ENCODE data around the gene CNPY3. TPM values are rescaled to one million over a fixed set of nuclear protein-coding genes. Genes with fewer than 3 reads are reported as not detected.

CNPY3 gene
- total RNA-seq, 3 donors from 2014 or later = 27.5 to 37.9 (median 33.1) TPM

DNA sequence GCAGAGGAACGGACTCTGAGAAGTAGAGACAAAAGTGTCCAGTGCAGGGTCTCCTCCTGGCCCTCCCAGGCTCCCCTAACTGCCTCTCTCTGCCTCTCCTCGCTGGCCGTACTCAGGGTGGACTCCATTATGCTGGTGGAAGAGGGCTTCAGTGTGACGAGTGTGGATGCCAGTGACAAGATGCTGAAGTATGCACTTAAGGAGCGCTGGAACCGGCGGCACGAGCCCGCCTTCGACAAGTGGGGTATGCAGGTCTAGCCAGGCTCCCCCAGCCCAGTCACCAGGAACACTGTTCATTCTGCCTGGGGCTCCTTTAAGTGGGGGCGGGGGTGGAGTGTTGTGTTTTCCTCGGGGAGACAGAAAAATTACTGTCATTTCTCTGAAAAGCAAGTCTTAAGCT lies 32.8 kb downstream of the CNPY3 start:
- no peak for TF ChIP-seq POLR2A (IDR thresholded peaks at IDR 0.05)
- TF ChIP-seq POLR2AphosphoS5 (IDR thresholded peaks at IDR 0.05) = no peak
- TF ChIP-seq, protein P1, sequence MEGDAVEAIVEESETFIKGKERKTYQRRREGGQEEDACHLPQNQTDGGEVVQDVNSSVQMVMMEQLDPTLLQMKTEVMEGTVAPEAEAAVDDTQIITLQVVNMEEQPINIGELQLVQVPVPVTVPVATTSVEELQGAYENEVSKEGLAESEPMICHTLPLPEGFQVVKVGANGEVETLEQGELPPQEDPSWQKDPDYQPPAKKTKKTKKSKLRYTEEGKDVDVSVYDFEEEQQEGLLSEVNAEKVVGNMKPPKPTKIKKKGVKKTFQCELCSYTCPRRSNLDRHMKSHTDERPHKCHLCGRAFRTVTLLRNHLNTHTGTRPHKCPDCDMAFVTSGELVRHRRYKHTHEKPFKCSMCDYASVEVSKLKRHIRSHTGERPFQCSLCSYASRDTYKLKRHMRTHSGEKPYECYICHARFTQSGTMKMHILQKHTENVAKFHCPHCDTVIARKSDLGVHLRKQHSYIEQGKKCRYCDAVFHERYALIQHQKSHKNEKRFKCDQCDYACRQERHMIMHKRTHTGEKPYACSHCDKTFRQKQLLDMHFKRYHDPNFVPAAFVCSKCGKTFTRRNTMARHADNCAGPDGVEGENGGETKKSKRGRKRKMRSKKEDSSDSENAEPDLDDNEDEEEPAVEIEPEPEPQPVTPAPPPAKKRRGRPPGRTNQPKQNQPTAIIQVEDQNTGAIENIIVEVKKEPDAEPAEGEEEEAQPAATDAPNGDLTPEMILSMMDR (IDR thresholded peaks at IDR 0.05) = no peak
- no peak for DNase-seq (ENCODE audit: low spot score in 2 of 2)
- Histone ChIP-seq H3K4me1 (no peaks in the 10 kb centered on the region), H3K27me3 (no peaks in the 10 kb centered on the region), H3K36me3 (no peaks in the 10 kb centered on the region), H3K4me3 (no peak overlapping the region), H3K9me3 (no peaks in the 10 kb centered on the region), H3K27ac (no peak overlapping the region)
- intact Hi-C loops (cut with DNase I; ENCODE audit: low total_unique reads) = no loop called here

DNA sequence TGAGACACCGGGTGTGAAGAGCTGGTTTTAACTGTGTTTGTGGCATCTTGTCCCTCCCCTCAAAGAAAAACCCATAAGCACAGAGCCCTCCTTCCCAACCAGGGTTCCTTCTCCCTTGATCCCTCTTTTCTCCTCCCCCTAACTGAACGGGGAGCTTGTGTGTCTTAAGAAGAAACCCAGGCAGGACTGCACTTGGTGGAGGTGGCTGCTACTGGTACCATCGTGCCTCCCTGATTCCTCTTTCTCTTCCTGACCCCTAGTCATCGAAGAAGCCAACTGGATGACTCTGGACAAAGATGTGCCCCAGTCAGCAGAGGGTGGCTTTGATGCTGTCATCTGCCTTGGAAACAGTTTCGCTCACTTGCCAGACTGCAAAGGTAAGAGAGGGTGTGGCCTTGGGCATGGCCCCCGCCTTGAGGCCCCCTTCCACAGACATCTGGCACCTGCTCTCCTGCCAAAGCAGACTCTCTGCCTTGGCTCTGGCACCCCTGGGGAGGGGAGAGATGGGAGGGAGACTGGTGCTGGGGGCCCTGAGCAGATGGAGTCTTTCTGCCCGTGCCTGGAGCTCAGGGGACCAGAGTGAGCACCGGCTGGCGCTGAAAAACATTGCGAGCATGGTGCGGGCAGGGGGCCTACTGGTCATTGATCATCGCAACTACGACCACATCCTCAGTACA lies 33.4 kb downstream of the CNPY3 start:
- H3K36me3 ChIP-seq = no peaks in the 10 kb centered on the region
- no peak overlapping the region for H3K4me3 ChIP-seq
- intact Hi-C loops (cut with DNase I; ENCODE audit: low total_unique reads) = no loop called here
- H3K27ac ChIP-seq = no peak overlapping the region
- no peaks in the 10 kb centered on the region for H3K27me3 ChIP-seq
- no peaks in the 10 kb centered on the region for H3K4me1 ChIP-seq
- no peaks in the 10 kb centered on the region for H3K9me3 ChIP-seq
- TF ChIP-seq, protein P1 (IDR thresholded peaks at IDR 0.05) = no peak
- TF ChIP-seq POLR2AphosphoS5 (IDR thresholded peaks at IDR 0.05) (no peak), POLR2A (IDR thresholded peaks at IDR 0.05) (no peak)
- DNase-seq (ENCODE audit: low spot score in 2 of 2) = no peak

DNA sequence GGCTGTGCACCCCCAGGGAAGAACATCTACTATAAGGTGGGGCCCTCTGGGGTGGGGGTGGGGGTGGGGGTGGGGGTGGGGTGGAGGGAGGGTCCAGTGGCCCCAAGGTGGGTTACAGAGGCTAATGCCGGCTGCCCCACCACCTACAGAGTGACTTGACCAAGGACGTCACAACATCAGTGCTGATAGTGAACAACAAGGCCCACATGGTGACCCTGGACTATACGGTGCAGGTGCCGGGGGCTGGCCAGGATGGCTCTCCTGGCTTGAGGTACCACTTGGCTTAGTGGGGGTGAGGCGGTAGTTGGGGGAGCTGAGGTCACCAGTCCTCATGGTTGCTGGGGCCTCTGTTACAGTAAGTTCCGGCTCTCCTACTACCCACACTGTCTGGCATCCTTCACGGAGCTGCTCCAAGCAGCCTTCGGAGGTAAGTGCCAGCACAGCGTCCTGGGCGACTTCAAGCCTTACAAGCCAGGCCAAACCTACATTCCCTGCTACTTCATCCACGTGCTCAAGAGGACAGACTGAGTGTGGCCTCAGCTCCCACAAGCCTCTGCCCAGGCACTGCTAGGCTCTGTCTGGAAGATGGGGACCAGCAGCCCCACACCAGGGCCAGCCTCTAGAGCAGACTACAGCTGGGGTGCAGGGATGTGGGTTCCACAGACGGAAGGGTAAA lies 34.0 kb downstream of the CNPY3 start:
- DNase-seq (ENCODE audit: low spot score in 2 of 2) = no peak
- no peaks in the 10 kb centered on the region for H3K36me3 ChIP-seq
- H3K27ac ChIP-seq = no peak overlapping the region
- no peak overlapping the region for H3K4me3 ChIP-seq
- intact Hi-C loops (cut with DNase I; ENCODE audit: low total_unique reads) = no loop called here
- TF ChIP-seq POLR2AphosphoS5 (IDR thresholded peaks at IDR 0.05) = no peak
- TF ChIP-seq, protein P1 (IDR thresholded peaks at IDR 0.05) = no peak
- TF ChIP-seq POLR2A (IDR thresholded peaks at IDR 0.05) = no peak
- no peaks in the 10 kb centered on the region for H3K27me3 ChIP-seq
- no peaks in the 10 kb centered on the region for H3K9me3 ChIP-seq
- no peaks in the 10 kb centered on the region for H3K4me1 ChIP-seq

DNA sequence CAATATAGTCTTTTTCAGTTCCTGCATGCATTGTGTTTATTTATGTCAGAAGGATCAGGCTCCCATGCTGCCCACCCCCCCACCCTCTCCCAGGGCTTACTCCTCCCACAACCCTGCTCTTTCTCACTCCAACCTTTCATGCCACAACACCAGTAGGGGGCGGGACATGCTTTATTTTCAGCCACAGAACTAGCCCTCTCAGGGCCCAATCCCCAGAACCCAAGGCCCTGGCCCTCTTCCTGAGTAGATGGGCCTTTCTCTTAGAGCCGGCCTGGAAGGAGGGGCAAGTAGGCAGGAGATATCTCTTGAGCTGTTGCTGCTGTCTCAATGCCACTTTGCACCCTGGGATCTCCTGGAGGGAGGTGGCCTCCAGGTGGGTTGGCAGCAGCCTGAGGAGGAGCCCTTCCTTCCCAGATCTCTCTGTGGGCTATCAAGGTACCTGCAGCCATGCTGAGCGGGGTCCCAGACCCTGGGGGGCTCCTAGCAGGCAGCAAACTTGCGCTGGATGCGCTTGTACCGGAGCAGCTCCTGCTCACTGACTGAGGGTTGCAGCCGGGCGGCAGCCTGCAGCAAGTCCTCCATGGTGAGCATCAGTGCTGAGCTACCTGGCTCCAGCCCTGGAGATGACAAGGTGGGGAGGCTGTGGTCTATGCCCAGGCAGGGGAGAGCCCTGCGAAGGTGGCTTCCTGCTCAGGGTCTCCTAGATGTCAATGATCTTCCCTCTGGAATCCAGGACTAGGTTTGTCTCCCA lies 34.8 kb downstream of the CNPY3 start:
- TF ChIP-seq POLR2AphosphoS5 (IDR thresholded peaks at IDR 0.05) (no peak), POLR2A (IDR thresholded peaks at IDR 0.05) (no peak)
- TF ChIP-seq, protein P1 (IDR thresholded peaks at IDR 0.05) = no peak
- DNase-seq (ENCODE audit: low spot score in 2 of 2) = no peak
- Histone ChIP-seq H3K4me1 (no peaks in the 10 kb centered on the region), H3K4me3 (no peak overlapping the region), H3K27me3 (no peaks in the 10 kb centered on the region), H3K27ac (no peak overlapping the region), H3K9me3 (no peaks in the 10 kb centered on the region), H3K36me3 (no peaks in the 10 kb centered on the region)
- intact Hi-C loops (cut with DNase I; ENCODE audit: low total_unique reads) = no loop called here

DNA sequence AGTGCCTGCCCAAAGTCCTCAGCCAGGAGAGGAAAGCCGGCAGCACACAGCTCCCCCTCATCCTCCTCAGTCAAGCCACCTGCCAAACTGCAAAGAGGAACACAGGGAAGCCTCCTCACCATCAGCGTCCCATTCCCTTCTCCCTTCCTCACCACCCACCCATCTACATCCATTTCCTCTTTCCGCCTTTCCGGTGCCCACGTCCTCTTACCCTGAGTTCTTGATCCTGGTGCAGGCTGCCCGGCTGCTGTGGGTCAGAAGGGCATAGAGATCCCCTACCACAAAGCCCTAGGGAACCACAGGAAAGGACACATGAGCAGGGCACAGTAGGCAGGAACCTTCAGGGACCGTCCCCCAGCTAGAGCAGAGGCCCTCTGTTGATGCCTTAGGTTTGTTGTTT lies 37.3 kb downstream of the CNPY3 start:
- Histone ChIP-seq H3K9me3 (no peaks in the 10 kb centered on the region), H3K27me3 (no peaks in the 10 kb centered on the region), H3K4me3 (no peak overlapping the region), H3K4me1 (no peaks in the 10 kb centered on the region), H3K27ac (no peak overlapping the region), H3K36me3 (no peaks in the 10 kb centered on the region)
- no peak for TF ChIP-seq POLR2AphosphoS5 (IDR thresholded peaks at IDR 0.05)
- TF ChIP-seq, protein P1 (IDR thresholded peaks at IDR 0.05) = no peak
- TF ChIP-seq POLR2A (IDR thresholded peaks at IDR 0.05) = no peak
- DNase-seq (ENCODE audit: low spot score in 2 of 2) = no peak
- intact Hi-C loops (cut with DNase I; ENCODE audit: low total_unique reads) = no loop called here

Measured in breast epithelium (tissue), 4 donors.